ENCODE data around the gene ADAMTS14. TPM values are rescaled to one million over a fixed set of nuclear protein-coding genes. Genes with fewer than 3 reads are reported as not detected.

ADAMTS14 gene
- total RNA-seq, 1 donor from 2014 or later = 1.9 TPM

DNA sequence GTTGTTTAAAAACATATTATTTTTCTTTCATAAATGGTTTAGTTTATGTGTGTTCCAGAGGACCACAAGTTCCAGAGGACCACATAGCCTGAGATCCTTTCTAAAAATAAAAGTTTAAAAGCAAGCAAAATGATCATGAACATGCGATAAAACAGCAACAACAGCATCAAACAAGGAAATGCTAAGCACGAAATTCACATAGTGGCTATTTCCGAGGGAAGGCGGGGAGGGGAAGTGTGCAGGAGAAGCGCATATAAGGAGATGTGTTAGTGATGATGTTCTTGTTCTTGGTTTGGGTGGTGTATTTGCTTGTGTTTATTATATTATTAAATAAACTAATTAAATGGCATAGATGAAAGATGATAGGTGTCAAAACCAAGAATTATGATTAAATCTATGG is 111.7 kb downstream of the ADAMTS14 start:
- no peak for DNase-seq (ENCODE audit: low read depth)

DNA sequence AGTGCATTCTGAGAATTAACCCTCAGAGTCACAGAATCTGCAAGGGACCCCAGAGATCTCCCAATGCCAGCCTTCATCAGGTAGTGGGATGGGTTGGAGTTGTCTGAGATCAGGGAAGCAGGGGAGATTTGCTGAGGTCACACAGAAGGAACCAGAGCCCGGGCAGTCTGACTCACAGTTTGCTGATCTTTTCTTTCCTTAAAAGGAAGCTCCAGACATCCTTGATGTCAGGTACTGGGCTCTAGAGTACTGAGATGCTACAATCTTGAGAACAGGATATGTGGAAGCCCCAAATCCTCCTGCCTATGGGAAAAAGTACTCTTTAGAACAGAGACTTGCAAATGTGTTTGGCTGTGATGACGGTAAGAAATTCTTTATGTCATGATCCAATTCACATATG is 112.2 kb downstream of the ADAMTS14 start:
- DNase-seq (ENCODE audit: low read depth) = peak; percentile 29

DNA sequence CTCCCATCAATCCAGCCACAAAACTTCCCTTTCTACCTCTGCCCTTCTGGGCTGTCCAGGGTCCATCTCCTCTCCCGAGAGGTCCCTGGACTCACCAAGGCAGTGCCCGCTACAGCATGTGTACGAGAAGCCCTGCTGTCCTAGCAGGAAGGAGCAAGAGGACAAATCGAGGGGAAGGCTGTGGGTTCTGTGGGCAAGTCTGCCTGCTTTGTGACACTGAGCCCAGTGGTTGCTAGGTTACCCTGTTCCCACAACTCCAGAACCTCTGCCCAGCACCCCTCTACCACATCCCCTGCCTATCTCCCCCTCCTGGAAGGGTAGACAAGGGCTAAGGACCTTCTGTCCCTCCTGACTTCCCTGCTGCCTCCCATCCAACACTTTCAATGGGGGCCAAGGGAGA is 112.9 kb downstream of the ADAMTS14 start, which contains the start of gene TBATA:
TSS of gene TBATA (minus strand) at position 188 of the 400 bp plus-strand sequence. CDS start 1,998 bp downstream, outside the sequence.
- peak; percentile 33 for DNase-seq (ENCODE audit: low read depth)

DNA sequence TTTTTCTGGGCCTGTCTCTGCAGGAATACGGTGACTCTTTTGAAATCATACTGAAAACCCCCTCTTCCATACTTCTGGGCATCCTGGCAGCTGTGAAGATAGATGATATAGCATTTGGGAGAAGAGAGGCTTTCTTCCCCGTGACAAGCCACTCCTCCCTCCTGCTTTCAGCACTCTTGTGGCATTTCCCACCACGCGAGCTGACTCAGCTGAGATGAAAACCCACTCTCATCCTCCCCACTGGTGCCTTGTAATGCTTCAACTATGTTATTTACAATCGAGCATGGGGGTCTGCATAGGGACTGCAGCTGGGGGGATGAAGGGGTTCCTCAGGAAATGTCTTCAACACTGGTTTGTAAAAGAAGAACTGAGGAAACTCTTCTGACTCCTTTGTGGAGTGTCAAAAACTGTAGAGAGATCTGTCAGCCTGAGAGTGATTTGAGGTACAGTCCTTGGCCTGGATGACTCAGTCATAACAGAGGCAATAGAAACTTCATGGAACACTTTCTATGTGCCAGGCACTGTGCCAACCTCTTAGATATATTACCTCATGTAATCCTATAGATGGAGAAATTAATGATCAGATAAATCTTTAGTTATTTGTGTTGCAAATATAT is 114.6 kb downstream of the ADAMTS14 start:
- DNase-seq (ENCODE audit: low read depth) = no peak

DNA sequence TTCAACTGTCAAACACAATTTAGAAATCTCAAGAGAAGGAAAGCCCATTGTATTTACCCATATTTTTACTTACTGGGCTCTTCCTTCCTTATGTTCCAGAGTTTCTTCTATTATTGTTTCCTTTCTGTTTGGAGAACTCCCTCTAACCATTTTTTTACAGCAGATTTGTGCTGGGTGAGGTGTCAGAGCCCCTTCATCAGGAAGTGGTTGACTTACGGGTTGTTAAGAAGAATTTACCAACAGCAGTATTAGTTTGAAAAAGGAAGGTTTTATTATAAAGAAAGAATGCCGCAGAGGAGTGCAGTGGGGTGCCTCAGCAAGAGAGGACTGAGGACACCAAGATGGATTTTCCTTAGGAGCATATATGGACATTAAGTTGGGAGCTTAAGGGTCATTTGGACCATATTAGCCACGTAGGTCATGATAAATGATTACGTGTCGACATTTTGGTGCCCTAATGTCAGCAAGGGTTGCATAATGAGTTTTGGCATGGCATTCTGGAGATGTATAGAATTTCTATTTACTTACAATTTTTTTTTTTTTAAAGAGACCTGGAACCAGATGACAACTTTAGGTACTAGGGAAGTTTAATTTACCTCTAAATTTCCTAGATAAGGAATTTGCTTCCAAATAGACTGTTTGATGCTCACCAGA is 119.2 kb downstream of the ADAMTS14 start:
- DNase-seq (ENCODE audit: low read depth) = no peak

DNA sequence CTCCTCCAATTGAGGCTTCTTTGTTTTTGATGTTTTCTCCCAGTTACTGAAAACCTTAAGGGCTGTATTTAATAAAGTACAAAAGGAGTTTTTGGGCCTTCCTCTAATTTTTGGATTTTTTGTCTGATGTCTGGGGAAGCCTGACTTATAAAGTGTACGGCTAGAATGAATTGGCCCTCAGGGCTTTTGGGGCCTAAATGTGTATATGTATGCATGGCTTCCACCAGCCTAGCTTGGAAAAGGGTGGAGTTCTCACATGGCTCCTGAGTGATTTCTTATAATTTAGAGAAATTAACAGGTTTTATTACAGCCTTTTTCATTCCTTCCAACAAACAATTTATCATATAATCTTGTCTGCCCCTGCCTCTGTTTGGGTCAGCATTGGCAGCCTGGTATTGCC is 123.3 kb downstream of the ADAMTS14 start:
- DNase-seq (ENCODE audit: low read depth) = no peak

DNA sequence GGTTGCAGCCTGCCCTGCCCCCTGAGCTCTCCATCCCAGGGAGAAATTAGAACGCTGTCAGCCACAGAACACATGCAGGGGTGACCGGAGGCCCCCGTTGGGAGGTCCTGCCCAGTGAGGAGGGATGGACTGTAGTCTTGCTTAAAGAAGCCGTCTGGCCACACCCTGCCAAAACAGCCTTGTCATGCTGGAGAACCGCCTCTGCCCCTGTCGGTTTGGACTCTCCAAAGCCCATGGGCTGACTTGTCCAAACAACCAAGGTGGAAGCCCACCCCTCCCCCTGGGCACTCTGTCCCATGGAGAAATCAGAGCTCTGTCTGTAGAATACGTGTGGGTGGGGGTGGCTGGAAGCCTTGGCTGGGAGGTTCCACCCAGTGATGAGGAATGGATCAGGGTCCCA is 125.5 kb downstream of the ADAMTS14 start:
- DNase-seq (ENCODE audit: low read depth) = no peak

DNA sequence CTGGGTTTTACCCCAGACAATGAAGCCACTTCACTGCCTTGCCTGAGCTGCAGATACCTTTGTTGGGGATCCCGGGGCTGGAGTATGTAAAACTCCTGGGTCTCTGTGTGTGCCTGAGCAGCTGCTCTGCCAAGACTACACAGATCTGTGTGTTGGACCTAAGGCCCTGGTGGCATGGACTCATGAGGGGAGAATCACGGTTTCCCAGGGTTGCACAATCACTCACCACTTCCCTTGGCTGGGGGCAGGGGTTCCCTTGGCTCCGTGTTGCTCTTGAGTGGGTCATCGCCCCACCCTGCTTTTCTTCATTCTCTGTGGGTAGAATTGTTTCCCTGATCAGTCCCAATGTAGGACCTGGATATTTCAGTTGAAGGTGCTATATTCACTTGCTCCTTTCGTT is 126.8 kb downstream of the ADAMTS14 start:
- DNase-seq (ENCODE audit: low read depth) = peak; percentile 53

DNA sequence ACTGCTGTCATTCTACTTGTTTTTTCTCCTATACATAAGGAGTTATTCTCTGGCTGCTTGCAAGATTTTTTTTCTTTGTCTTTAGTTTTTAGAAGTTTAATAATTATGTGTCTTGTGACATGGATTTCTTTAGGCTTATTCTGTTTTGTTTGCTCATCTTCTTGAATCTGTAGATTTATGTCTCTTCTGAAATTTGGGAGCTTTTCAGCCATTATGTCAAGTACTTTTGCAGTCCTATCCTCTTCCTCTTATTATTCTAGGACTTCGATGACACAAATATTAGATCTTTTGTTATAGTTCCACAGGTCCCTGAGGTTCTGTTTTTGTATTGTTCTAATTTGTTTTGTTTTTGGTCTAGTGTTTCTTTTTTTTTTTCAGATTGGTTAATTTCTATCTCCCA is 129.5 kb downstream of the ADAMTS14 start:
- DNase-seq (ENCODE audit: low read depth) = no peak

DNA sequence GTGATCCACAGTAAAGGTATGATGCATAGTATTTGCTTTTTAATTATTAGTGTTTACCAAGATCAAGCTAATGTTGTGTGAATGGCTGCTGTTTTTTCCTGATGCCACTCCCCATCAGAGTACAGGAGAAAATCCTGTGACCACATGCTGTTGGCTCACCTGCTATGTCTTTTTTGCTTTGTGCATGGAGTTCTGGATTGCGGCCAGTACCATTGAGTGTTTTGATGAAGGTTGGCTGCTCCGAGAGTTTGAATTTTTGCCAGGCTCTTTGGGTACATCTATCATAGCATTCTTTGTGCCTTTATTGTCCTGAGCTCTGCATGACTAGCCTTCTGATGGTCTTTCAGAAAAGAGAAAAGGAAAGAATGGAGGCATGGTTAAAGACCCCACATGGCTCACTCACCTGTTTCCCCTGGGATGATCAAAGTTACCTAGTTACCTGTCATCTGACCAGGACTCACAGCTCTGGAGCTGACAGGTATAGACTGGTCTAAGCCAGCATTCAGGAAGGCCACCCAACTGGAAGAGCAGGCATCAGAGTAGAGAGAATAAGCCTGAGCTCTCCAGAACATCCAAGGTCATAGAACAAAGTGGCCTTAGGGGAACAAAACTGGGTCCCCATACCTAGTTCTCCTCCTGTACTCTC is 131.6 kb downstream of the ADAMTS14 start:
- peak; percentile 75 for DNase-seq (ENCODE audit: low read depth)

DNA sequence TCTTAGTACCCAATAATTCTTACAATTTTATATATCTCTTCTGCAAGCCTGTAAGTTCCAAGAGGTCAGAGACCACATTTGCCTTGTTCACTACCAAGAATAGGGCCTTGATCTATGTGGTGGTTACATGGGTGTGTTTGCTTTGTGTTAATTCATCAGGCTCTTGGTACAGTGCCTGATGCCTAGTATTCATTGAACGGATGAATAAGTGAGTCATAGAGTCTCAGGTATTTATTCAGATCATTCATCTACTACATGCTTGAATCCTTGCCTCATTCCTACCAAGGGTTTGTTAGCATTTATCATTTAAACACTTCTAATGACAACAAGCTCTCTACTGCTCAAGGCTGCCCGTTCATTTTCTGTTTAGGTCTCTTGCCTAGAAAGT is 132.1 kb downstream of the ADAMTS14 start:
- peak; percentile 91 for DNase-seq (ENCODE audit: low read depth)

DNA sequence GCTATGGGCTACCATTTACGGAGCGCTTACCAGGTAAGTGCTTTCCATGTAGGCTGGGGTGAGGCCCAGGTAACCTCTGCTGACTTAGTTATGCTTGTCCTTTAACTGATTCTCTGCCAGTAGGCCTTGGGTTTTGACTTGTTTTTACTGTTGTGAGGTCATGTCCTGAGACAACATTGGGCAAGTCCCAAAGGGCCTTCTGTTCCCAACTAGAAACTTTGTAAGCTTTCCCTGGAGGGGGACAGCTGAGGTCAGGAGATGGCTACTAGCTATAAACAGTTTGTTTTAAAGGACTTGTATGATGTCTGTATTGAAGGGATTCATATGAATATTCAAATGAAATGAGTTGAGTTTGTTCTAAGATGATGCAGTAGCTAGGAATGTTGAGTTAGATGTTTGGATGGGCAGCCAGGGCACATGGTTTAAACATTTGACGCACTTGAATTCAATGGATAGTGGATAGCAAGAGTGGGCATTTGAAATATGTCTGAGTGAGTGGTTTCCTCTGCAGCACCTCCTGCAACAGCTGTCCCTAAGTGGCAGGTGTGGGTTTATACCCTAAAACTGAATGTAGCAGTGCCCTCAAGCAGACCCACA is 133.4 kb downstream of the ADAMTS14 start:
- no peak for DNase-seq (ENCODE audit: low read depth)

DNA sequence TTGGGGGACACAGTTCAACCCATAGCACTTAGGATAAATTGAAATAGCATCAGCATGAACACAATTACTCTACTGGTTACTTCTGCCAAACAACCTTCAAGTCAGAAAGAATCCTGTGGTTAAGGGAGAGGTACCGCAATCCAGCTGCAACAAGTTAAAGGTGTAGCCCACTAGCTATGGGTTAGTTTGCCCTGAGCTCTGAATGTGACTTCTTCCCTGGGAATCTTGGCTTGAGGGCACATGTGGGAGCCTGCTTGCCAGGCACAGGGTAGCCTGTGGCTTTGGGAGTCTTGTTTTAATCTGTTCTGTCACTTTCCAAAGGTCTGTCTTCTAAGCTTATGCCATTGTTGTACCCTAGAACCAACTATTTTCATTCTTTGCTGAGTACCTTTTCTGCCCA is 134.5 kb downstream of the ADAMTS14 start:
- no peak for DNase-seq (ENCODE audit: low read depth)

DNA sequence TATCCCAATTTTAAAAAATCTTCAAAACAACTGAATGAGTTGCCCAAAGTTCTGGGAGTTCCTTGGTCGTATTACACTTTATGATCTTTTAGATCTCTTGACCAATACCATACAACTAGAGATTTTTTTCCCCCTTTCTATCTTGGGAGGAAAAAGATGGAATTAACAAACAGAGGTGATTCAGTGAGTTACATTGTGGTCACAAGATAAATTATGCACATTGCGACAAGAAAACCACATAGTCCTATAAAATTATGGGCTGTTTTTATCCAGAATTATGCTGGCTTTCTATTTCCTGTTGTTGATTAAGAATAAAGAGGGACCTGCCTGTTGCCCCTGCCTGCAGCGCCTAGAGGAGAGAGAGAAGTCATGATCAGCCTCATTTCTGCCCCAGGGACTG is 135.2 kb downstream of the ADAMTS14 start:
- no peak for DNase-seq (ENCODE audit: low read depth)

DNA sequence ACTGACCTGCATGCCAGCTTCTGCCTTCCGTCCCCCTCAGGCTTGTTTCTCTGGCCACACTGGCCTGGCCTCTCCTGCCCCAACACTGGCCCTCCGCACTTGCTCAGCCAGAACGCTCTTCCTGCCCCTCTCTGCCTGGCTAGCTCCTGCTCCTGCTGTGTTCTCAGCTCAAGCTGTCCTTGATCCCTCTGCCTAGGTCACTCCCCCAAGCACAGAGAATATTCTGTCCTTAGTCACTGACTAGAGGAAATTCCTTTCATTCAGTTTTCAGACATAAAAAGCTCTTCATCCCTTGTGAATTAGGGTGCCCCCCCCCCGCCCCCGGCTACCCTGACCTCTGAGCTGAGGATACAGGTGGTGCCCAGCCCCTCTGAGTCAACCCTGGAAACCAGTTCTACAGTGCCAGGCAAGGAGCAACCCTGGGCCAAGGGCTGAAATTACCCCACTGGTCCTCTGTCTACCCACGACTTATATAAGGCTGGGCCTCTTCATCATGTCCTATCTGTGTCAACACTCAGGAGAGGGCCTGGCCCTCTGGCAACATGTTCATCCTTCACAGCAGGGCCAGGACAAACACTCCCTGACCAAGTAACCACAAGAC is 136.8 kb downstream of the ADAMTS14 start:
- no peak for DNase-seq (ENCODE audit: low read depth)

DNA sequence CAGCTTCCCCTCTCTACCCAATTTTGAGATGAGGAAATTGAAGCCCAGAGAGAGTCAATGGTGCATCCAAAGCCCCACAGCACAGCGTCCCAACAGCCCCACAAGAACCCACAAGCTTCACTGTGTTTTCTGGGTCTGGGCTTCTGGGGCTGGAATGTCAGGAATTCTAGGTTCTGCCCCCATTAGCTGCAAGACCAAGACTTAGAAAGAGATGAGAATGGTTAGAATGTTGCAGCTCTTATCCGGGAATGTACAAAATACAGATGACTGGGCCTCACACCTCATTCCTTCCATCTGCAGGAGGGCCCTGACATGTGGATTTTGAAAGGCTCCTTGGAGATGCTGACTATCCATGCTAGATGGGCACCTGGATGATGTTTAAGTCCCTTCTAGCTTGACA is 137.4 kb downstream of the ADAMTS14 start:
- DNase-seq (ENCODE audit: low read depth) = no peak

DNA sequence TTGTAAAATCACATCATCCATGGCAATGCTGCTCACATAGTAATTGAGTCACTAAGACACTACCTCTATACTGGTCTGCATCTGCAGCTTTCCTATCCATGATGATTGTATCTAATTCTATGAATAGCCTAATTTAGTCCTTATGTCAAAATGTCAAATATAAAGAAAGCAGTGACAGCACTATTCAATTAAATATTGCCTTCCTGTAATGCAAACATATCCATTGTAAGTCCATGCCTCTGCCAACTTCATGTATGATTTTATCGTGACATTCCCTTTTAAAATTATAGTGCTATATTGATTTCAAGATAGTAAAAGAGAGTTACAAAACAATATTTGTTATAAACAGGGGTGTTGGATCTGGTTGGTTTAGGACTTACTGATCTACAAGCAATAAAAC is 138.7 kb downstream of the ADAMTS14 start:
- DNase-seq (ENCODE audit: low read depth) = no peak

DNA sequence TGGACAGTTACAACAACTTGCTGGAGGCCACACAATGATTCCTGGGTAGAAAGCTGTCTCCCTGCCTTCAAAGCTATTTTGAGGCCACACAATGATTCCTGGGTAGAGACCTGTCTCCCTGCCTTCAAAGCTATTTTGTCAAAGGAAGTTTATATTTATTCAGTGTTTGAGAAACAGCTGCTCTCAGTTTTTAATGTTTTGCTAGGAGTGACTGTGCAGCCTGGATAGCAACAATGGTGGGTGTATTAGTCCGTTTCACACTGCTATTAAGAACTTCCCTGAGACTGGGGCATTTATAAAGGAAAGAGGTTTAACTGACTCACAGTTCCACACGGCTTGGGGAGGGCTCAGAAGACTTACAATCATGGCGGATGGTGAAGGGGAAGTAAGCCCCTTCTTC is 139.6 kb downstream of the ADAMTS14 start:
- DNase-seq (ENCODE audit: low read depth) = no peak

All from renal cortical epithelial cell (primary cell).